Measurements from ENCODE around the gene ARHGAP9. TPM values are rescaled to one million over a fixed set of nuclear protein-coding genes. Genes with fewer than 3 reads are reported as not detected.

ARHGAP9 gene
- total RNA-seq, 1 experiment from 2014 or later, result 0.92 TPM

DNA sequence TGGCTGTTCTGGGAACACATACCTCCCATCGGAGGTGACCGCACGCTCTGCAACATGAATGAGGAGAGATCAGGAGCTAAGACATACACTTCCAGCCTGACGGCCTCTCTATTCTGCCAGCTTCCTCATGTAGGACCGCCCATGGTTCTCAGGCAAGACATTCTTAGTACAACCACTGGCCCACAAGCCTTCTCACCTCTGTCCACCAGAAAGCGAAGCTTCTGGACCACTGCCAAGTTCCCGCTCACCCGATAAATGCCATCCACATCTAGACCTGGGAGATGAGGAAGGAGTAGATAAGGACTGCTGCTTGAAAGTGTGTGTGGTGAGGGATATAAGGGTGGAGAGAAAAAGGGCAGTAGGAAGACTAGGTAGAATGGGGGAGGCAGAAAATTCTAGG lies 5.2 kb downstream of the ARHGAP9 start:
- no peak for DNase-seq (ENCODE audit: low read depth, low spot score)
- Histone ChIP-seq H3K27ac (ENCODE audit: low read length) (no peak overlapping the region), H3K9me3 (ENCODE audit: control insufficient read depth, insufficient read depth, low read depth, low read length) (no peaks in the 10 kb centered on the region), H3K4me1 (ENCODE audit: control insufficient read depth, insufficient read depth, low read length) (no peaks in the 10 kb centered on the region; the same call in 1 of the 2 replicates), H3K27me3 (ENCODE audit: control insufficient read depth, insufficient read depth, low read length) (peaks cover 2% of the 10 kb centered on the region; the same call in 1 of the 2 replicates), H3K36me3 (ENCODE audit: control insufficient read depth, insufficient read depth, low read length) (no peaks in the 10 kb centered on the region), H3K4me3 (ENCODE audit: low read depth in 2 of 2, low read length in 2 of 2) (no peak overlapping the region)
- no peak for ATAC-seq
- TF ChIP-seq, protein P1, sequence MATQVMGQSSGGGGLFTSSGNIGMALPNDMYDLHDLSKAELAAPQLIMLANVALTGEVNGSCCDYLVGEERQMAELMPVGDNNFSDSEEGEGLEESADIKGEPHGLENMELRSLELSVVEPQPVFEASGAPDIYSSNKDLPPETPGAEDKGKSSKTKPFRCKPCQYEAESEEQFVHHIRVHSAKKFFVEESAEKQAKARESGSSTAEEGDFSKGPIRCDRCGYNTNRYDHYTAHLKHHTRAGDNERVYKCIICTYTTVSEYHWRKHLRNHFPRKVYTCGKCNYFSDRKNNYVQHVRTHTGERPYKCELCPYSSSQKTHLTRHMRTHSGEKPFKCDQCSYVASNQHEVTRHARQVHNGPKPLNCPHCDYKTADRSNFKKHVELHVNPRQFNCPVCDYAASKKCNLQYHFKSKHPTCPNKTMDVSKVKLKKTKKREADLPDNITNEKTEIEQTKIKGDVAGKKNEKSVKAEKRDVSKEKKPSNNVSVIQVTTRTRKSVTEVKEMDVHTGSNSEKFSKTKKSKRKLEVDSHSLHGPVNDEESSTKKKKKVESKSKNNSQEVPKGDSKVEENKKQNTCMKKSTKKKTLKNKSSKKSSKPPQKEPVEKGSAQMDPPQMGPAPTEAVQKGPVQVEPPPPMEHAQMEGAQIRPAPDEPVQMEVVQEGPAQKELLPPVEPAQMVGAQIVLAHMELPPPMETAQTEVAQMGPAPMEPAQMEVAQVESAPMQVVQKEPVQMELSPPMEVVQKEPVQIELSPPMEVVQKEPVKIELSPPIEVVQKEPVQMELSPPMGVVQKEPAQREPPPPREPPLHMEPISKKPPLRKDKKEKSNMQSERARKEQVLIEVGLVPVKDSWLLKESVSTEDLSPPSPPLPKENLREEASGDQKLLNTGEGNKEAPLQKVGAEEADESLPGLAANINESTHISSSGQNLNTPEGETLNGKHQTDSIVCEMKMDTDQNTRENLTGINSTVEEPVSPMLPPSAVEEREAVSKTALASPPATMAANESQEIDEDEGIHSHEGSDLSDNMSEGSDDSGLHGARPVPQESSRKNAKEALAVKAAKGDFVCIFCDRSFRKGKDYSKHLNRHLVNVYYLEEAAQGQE (IDR thresholded peaks at IDR 0.05; ENCODE audit: insufficient read depth in 1 of 2, low read depth in 2 of 2, low read length in 1 of 2), result no peak
- TF ChIP-seq POLR2AphosphoS5 (IDR thresholded peaks at IDR 0.05; ENCODE audit: low read depth, low read length), result no peak
- no peak for TF ChIP-seq TCF7L2 (IDR thresholded peaks at IDR 0.05; ENCODE audit: low read depth, low read length)
- TF ChIP-seq, protein P2, sequence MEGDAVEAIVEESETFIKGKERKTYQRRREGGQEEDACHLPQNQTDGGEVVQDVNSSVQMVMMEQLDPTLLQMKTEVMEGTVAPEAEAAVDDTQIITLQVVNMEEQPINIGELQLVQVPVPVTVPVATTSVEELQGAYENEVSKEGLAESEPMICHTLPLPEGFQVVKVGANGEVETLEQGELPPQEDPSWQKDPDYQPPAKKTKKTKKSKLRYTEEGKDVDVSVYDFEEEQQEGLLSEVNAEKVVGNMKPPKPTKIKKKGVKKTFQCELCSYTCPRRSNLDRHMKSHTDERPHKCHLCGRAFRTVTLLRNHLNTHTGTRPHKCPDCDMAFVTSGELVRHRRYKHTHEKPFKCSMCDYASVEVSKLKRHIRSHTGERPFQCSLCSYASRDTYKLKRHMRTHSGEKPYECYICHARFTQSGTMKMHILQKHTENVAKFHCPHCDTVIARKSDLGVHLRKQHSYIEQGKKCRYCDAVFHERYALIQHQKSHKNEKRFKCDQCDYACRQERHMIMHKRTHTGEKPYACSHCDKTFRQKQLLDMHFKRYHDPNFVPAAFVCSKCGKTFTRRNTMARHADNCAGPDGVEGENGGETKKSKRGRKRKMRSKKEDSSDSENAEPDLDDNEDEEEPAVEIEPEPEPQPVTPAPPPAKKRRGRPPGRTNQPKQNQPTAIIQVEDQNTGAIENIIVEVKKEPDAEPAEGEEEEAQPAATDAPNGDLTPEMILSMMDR (IDR thresholded peaks at IDR 0.05), result no peak
- TF ChIP-seq SIN3A (IDR thresholded peaks at IDR 0.05; ENCODE audit: borderline replicate concordance, insufficient read depth, low read depth, low read length), result no peak
- intact Hi-C loops (cut with micrococcal nuclease; ENCODE audit: unreplicated experiment) (no loop called here), in situ Hi-C loops (cut with HindIII; ENCODE audit: low pct_unique_long_range_greater_than_20kb, low sequenced_read_pairs) (no loop called here)
- CTCF ChIA-PET, result no interaction called here
- POLR2A ChIA-PET, result no interaction called here
- BruUV-seq (replicated peaks), result no TSS peak

DNA sequence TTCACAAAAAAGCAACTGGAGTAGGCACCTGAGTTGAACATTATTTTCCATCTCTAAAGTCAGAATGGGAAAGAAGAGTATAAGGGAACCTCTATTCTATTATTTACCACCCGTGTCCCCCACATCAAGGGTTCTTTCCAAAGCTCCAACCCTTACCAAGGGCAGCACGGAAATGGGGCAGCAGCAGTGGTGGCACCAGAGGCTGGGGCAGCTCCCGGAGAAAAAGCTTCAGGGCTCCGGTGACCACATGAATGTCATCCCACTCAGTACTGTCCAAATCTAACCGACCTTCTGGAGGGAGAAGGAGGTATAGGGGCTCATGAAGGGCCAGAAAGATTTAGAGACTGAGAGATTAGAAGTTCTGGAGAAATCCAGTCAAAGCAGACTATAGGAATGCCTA lies 5.8 kb downstream of the ARHGAP9 start:
- Histone ChIP-seq H3K27ac (ENCODE audit: low read length) (no peak overlapping the region), H3K9me3 (ENCODE audit: control insufficient read depth, insufficient read depth, low read depth, low read length) (no peaks in the 10 kb centered on the region), H3K4me1 (ENCODE audit: control insufficient read depth, insufficient read depth, low read length) (no peaks in the 10 kb centered on the region; the same call in 1 of the 2 replicates), H3K36me3 (ENCODE audit: control insufficient read depth, insufficient read depth, low read length) (no peaks in the 10 kb centered on the region), H3K27me3 (ENCODE audit: control insufficient read depth, insufficient read depth, low read length) (peaks cover 2% of the 10 kb centered on the region; the same call in 1 of the 2 replicates), H3K4me3 (ENCODE audit: low read depth in 2 of 2, low read length in 2 of 2) (no peak overlapping the region)
- no peak for ATAC-seq
- TF ChIP-seq, protein P1 (IDR thresholded peaks at IDR 0.05; ENCODE audit: insufficient read depth in 1 of 2, low read depth in 2 of 2, low read length in 1 of 2), result no peak
- TF ChIP-seq, protein P2 (IDR thresholded peaks at IDR 0.05), result no peak
- TF ChIP-seq SIN3A (IDR thresholded peaks at IDR 0.05; ENCODE audit: borderline replicate concordance, insufficient read depth, low read depth, low read length) (no peak), TCF7L2 (IDR thresholded peaks at IDR 0.05; ENCODE audit: low read depth, low read length) (no peak), POLR2AphosphoS5 (IDR thresholded peaks at IDR 0.05; ENCODE audit: low read depth, low read length) (no peak)
- in situ Hi-C loops (cut with HindIII; ENCODE audit: low pct_unique_long_range_greater_than_20kb, low sequenced_read_pairs), result no loop called here
- POLR2A ChIA-PET, result no interaction called here
- no peak for DNase-seq (ENCODE audit: low read depth, low spot score)
- intact Hi-C loops (cut with micrococcal nuclease; ENCODE audit: unreplicated experiment), result no loop called here
- no TSS peak for BruUV-seq (replicated peaks)
- CTCF ChIA-PET, result no interaction called here
